ENCODE measurements around the gene SPTLC2. TPM values are rescaled to one million over a fixed set of nuclear protein-coding genes. Genes with fewer than 3 reads are reported as not detected.

Gene SPTLC2
- total and polyA plus RNA-seq, 9 donors, result 8.0 to 31.1 (median 21.5) TPM

DNA sequence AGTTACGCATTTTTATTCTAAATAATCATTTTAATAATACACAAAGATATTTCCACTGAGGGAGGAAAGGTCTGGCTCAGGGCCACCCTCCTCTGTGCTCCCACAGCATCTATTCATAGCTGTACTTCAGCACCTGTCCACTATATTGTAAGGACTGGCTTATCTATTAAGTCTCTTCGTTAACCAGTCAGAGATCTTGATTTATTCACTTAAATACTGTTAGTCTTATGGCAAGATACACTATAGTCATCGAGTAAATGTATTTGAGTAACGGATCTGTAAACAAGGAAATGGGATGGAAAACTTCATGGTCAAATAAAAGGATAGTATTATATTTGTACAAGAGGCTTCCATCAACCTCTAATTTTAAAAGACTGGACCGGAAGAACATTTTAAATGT, 54.6 kb downstream of the SPTLC2 start:
- Histone ChIP-seq H3K27me3 (no peaks in the 10 kb centered on the region), H3K4me3 (no peak overlapping the region), H3K4me1 (ENCODE audit: insufficient read depth) (no peaks in the 10 kb centered on the region), H3K36me3 (no peaks in the 10 kb centered on the region), H3K9me3 (no peaks in the 10 kb centered on the region), H3K27ac (no peak overlapping the region)
- 66 to 75% (median 72%) methylated on average over 5 of the region's 5 CpGs for WGBS, 3 donors
- intact Hi-C loops (cut with DNase I), result no loop called here
- DNase-seq, result no peak
- TF ChIP-seq EP300 (IDR thresholded peaks at IDR 0.05) (no peak), POLR2A (IDR thresholded peaks at IDR 0.05) (no peak)
- TF ChIP-seq, protein P1, sequence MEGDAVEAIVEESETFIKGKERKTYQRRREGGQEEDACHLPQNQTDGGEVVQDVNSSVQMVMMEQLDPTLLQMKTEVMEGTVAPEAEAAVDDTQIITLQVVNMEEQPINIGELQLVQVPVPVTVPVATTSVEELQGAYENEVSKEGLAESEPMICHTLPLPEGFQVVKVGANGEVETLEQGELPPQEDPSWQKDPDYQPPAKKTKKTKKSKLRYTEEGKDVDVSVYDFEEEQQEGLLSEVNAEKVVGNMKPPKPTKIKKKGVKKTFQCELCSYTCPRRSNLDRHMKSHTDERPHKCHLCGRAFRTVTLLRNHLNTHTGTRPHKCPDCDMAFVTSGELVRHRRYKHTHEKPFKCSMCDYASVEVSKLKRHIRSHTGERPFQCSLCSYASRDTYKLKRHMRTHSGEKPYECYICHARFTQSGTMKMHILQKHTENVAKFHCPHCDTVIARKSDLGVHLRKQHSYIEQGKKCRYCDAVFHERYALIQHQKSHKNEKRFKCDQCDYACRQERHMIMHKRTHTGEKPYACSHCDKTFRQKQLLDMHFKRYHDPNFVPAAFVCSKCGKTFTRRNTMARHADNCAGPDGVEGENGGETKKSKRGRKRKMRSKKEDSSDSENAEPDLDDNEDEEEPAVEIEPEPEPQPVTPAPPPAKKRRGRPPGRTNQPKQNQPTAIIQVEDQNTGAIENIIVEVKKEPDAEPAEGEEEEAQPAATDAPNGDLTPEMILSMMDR (IDR thresholded peaks at IDR 0.05), result no peak

DNA sequence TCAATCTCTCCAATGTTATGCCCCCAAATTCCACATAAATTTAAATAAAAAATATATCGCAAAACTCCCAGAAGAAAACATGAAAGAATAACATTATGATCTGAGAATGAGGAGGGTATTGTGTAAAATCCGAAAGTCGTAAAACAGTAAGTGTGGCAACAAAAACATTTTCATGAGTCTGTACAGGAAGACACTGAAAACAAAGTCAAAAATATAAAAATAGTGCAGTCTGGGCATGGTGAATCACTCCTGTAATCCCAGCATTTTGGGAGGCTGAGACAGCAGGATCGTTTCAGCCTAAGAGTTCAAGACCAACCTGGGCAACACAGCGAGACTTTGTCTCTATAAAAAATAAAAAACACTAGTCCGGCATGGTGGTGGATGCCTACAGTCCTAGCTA, 57.1 kb downstream of the SPTLC2 start:
- no peak overlapping the region for H3K4me3 ChIP-seq
- no peaks in the 10 kb centered on the region for H3K27me3 ChIP-seq
- no peaks in the 10 kb centered on the region for H3K9me3 ChIP-seq
- TF ChIP-seq POLR2A (IDR thresholded peaks at IDR 0.05) (no peak), EP300 (IDR thresholded peaks at IDR 0.05) (no peak)
- TF ChIP-seq, protein P1 (IDR thresholded peaks at IDR 0.05), result no peak
- peaks cover 2% of the 10 kb centered on the region for H3K4me1 ChIP-seq (ENCODE audit: insufficient read depth)
- H3K36me3 ChIP-seq, result no peaks in the 10 kb centered on the region
- no peak for DNase-seq
- H3K27ac ChIP-seq, result no peak overlapping the region
- intact Hi-C loops (cut with DNase I), result loop anchor here in 2 of 4 donors (10.0 kb wide), 2 partner anchors 105 to 265 kb away; partner anchors contain the start of genes AHSA1 (in 2 of the 2) and VIPAS39 (in 2 of the 2)
- 55 to 65% (median 62%) methylated on average over 6 of the region's 6 CpGs for WGBS, 3 donors

DNA sequence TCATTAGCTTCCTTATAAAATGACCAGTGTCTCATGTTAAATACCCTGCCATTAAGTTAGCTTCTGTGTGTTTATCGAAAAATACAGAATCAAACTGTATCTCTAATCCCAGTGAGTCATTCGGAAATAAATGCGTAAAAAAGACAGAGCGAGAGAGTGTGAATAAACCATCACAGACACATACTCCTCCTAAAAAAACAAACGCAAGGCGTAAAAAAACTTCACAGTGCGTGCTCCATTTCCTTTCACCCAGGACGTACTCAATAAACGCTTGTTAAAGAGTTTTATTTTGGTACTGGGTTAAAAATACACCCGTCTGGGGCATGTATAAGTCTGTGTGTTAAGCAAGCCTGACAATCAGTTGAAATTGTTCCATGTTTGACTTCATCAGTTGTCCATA, 59.0 kb downstream of the SPTLC2 start:
- no peaks in the 10 kb centered on the region for H3K36me3 ChIP-seq
- TF ChIP-seq POLR2A (IDR thresholded peaks at IDR 0.05) (no peak), EP300 (IDR thresholded peaks at IDR 0.05) (no peak)
- TF ChIP-seq, protein P1 (IDR thresholded peaks at IDR 0.05), result no peak
- peaks cover 2% of the 10 kb centered on the region for H3K4me1 ChIP-seq (ENCODE audit: insufficient read depth)
- WGBS, 3 donors, result 89 to 94% (median 92%) methylated on average over 10 of the region's 10 CpGs
- H3K4me3 ChIP-seq, result no peak overlapping the region
- intact Hi-C loops (cut with DNase I), result loop anchor here in 2 of 4 donors (10.0 kb wide), 2 partner anchors 103 to 263 kb away; partner anchors contain the start of genes AHSA1 (in 2 of the 2) and VIPAS39 (in 2 of the 2)
- H3K27ac ChIP-seq, result no peak overlapping the region
- no peak for DNase-seq
- H3K9me3 ChIP-seq, result no peaks in the 10 kb centered on the region
- no peaks in the 10 kb centered on the region for H3K27me3 ChIP-seq

DNA sequence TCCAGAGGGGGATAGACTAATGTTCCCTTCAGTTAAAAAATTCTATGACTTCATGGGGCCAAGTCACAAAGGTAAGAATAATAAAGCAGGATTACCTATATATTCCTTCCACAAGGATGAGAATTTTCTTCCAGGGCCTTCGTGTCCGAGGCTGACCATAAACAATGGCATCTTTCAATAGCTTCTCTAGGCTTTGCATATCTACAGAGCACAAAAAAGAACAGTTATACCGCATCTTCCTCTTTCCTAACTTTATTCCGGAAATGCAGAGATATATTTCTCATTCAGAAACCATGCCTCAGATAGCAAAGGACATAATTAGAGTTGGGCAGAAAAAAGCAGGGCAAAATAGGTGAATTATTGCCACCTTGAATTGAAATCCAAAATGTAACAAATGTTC, 59.5 kb downstream of the SPTLC2 start:
- intact Hi-C loops (cut with DNase I), result loop anchor here in 2 of 4 donors (10.0 kb wide), 2 partner anchors 102 to 262 kb away; partner anchors contain the start of genes AHSA1 (in 2 of the 2) and VIPAS39 (in 2 of the 2)
- H3K36me3 ChIP-seq, result no peaks in the 10 kb centered on the region
- TF ChIP-seq EP300 (IDR thresholded peaks at IDR 0.05) (no peak), POLR2A (IDR thresholded peaks at IDR 0.05) (no peak)
- TF ChIP-seq, protein P1 (IDR thresholded peaks at IDR 0.05), result no peak

More for the DNA sequence above, 59.5 kb downstream of the SPTLC2 start:
- DNase-seq, result no peak
- H3K9me3 ChIP-seq, result no peaks in the 10 kb centered on the region
- H3K27me3 ChIP-seq, result no peaks in the 10 kb centered on the region
- WGBS, 3 donors, result 68 to 85% (median 69%) methylated on average over 4 of the region's 4 CpGs
- no peak overlapping the region for H3K4me3 ChIP-seq
- peaks cover 2% of the 10 kb centered on the region for H3K4me1 ChIP-seq (ENCODE audit: insufficient read depth)
- no peak overlapping the region for H3K27ac ChIP-seq

Measured in ovary (tissue), 9 donors.